Hematopoietic multipotent progenitor cell treated with erythropoietin and hydrocortisone succinate and interleukin-3 and kit ligand, for 8 days (in vitro differentiated cells): ENCODE results near the gene STX1A.
"Not testable (repeated sequence)": the region's sequence is repeated elsewhere in the genome, so short reads cannot be mapped to it uniquely, and the experiment has no call there.

ENCODE experiments used
- DNase-seq: peaks from one replicate; pipeline ENCODE4 v3.0.0-alpha.2; 2015

Gene STX1A

DNA sequence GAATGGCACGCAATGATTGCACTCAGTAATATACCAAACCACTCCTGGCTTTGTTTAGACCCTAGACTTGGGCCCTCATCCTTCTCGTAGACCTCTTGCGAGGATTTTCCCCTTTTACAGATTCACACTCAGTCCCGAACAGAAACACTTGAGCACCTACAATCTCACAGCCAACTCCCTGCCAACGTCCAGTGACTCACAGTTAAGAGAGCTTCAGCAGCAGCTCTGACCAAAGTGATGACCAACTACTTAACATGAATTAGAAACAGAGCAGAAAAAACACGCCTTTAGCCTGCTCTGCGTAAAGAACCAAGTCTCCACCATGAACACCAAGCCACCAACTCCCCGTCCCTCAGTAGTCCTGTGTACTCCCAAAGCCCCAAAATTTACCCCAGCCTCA, 38.4 kb downstream of the STX1A start:
- DNase-seq: no peak

DNA sequence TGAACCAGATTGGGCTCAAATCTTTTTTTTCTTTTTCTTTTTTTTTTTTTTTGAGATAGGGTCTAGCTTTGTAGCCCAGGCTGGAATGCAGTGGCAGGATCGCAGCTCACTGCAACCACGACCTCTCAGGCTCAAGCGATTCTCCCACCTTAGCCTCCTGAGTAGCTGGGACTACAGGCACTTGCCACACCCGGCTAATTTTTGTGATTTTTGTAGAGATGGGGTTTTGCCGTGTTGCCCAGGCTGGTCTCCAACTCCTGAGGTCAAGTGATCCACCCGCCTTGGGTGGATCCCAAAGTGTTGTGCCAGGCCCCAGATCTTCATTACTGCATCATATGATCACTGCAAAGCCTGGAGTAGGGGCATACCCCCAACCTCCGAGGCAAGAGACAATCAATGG, 39.0 kb downstream of the STX1A start:
- no peak for DNase-seq

DNA sequence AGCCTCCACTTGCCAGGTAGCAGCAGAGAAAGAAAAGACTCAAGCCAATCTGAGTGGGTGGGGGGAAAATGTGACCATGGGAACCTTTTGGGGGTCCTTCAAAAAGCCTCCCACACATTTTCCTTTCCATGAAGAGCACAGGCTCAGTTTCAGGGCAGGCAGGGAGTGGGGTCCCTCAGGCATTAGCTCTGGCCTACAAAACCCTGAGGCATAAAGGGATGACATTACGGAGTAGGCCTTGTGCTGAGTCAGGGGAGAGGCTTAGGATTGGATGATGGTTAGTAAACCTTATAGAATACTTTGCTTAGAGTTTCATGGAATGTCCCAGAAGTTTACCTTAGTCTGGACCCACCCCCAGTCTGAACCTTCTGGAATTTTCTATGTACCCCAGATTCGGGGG, 39.8 kb downstream of the STX1A start:
- no peak for DNase-seq

DNA sequence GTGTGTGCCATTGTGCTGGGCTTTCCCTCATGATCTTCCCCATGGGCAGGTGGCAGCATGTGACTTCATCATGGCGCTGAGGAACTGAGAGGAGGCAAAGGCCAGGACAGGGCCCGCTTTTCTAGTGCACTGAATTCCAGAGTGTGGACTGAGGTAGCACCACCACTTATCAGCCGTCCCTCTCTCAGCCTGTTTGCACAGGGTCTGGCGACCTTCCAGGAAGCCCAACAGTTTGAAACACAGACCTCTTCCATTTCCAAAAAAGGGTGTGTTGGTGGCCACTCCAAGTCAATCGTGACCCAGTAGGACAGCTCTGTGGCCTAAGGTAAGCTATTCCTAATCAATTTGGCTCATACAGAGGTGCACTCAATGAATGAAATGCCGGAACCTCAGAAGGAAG, 40.6 kb downstream of the STX1A start:
- peak; percentile 46 for DNase-seq

DNA sequence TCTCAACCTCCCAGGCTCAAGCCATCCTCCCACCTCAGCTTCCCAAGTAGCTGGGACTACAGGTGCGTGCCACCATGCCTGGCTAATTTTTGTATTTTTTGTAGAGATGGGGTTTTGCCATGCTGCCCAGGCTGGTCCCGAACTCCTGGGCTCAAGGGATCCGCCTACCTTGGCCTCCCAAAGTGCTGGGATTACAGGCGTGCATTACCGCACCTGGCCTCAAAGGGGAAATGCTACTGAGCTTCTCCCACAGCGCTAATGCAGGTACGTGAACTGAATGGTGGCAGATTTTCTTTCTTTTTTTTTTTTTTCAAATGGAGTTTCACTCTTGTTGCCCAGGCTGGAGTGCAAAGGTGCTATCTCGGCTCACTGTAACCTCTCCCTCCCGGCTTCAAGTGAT, 43.4 kb downstream of the STX1A start:
- DNase-seq: not testable (repeated sequence)

DNA sequence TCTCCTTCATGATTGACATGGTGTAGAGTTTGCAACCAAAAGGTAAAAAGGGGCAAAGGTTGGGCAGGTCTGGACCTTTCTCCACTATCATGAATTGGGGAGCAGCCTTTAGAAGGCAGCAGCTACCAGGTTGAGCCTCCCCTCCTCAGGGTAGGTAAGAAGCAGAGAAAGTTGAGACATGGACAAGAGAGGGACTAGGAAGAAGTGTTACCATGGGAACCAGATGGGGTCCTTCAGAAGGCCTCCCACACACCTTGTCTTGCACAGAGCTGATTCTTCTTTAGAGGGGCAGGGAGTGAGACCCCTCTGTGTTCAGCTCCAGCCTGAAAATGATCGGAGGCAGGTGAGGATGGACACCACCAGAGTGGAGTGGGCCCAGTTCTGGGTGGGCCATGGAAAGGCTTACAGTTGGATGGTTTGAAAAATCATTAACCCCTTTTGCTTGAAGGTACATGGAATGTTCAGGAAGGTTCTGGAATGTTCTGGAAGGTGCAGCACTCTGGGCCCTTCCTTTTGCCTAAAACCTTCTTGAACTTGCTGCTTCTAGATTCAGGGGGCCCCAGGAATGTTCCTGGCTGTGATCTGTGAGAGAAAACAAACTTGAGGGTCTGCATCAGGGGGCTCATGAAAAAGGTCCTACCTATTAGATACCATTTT, 44.9 kb downstream of the STX1A start:
- no peak for DNase-seq

DNA sequence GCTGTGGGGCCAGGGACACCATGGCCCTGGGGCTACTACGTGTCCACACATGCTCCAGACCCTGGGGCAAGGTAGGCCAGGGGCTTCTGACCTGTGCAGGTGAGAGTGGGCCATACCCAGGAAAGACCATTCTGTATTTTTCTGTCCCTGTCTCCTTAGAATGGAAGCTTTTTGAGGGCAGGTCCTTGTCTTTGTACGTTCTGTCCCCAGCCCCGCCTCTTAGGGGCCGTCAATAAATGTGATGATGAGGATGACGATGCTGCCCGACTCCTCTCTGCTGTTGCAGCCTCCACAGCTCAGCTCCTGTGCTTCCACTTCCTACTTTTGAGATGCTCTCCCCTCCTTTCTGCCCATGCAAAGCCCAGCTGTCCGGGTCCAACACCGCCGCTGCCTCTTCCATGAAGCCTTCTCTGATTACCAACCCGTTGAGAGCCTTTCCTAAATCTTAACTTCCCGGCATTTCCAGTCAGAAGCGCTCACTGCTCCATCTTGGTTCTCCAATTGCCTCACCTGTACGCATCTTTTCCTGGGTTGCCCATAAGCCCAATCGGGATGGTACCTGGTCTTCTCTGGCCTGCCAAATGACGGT, 47.5 kb downstream of the STX1A start:
- no peak for DNase-seq

DNA sequence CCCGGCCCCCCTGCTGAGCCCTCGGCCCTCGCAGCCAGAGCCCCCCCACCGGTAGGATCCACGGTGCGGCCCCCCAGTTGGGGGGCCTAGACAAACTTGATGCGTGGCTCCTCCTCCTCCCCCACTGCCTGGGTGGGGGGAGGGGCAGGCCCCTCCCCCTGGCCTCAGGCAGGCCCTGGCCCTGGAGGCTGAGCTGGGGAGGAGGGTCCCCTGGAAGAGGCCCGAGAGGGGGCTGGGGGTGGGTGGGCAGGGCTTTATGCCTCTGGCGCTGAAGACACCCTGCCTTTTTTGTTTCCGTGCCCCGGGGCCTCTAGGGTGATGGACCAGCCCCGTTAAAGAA, 48.2 kb downstream of the STX1A start:
- DNase-seq: no peak

DNA sequence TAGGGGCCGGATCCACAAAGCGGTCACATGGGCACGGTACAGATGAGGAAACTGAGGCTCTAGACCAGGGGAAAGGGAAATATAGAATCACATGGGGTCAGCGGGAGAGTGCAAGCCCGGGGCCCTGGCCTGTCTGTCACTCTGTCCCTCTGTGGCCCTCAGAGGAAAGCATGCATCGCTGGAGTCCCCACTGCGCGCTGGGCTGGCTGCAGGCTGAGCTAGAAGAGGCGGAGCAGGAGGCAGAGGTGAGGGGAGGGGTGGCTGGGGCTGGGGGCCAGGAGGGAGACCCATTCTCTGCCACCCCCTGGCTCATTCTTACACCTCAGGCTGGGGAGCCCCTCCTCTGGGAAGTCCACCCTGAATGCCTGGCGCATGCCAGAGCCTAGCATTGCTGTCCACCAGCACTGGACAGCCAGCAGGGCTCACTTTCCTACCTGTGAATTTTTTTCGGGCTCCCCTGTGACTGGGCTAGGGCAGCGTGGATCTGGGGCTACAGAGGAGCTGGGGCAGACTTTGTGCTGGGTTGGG, 49.5 kb downstream of the STX1A start:
- DNase-seq: no peak

DNA sequence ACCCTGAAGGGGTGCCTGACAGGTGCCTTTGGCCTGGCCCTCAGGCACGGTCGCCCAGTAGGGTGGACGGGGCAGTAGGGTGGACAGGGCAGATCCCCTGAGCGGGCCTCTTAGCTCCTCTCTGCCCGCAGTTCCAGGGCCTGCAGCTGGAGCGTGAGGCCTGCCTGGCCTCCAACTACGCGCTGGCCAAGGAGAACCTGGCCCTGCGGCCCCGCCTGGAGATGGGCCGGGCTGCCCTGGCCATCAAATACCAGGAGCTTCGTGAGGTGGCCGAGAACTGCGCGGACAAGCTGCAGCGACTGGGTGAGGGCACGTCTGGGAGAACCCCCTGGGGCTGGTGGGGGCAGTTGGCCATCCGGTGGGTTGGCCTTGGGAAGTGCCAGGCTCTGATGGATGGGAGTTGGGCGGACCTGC, 50.2 kb downstream of the STX1A start:
- no peak for DNase-seq

DNA sequence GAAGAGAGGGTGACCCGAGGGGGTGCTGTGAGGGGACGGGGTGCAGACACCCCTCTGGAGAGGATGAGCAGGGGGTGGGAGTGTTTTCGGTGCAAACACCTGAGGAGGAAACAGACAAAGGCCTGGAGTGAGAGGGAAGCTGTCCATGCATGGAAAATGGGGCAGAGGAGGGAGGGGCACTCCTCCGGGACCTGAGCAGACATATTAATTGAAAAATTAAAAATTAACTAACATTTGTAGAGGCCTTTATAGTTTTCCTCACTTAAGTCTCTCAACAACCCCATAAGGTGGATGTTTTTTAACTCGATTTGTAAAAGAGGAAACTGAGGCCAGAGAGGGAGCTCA, 50.6 kb downstream of the STX1A start:
- no peak for DNase-seq

DNA sequence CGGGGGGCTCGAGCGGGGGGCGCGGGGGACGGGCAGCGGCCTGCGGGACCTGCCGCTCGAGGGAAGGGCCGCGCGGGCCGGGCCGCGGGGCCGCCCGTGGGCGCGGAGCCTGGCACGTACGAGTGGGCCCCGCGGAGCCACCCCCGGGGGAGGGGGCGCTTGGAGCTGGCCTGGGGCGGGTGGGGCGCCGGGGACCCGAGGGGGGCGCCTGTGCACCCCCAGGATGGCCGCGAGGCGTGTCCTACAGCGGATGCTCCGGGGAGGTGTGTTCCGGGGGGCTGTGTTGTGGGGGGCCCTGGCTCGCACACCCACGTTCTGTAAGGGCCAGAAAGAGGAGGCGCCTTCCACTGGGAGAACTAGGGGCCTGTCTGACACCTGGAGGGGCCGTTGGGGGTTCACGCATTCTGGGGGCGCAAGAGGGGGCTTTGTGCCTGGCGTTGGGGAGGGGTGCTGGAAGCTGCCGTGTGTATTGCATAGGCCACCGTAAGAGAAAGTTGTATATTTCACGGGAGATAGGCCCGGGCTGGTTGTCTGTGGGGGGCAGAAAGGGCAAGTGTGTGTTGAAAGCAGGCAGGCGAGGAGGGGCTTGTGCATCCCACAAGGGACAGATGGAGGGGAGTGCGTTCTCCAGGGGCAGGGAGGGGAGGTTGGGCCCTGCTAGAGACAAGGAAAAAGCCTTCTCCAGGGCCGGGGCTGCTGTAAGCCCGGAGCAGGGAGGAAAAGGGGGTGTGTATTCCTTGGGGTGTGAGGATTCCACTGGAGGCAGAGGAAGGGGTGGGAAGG, 51.2 kb downstream of the STX1A start:
- no peak for DNase-seq

DNA sequence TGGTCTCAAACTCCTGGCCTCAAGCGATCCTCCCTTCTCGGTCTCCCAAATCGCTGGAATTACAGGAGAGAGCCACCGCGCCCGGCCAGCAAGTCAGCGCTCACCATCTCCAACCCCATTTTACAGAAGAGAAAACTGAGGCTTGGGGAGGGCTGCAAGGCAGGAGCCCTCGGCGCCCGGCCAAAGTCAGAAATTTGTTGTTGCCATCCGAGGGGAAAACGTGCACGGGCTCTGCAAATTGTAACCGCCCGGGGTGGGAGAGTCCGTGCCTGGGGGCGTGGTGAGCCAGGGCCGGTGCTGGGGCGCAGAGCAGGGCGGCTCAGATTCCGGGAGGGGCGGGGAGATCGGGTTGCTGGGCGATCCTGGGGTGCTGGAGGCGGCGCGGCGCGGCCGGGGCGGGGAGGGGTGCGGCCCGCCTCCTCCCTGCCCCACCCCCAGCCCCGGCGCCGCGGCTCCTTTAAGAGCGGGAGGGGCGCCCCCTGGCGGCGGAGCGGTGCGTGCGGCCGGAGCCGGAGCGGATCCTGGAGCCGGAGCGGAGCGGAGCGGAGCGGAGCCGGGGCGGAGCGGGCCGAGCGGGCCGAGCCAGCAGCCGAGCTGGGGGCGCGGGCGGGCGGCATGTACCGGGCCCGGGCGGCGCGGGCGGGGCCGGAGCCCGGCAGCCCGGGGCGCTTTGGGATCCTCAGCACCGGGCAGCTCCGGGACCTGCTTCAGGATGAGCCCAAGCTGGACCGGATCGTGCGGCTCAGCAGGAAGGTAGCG, 51.9 kb downstream of the STX1A start, which contains the start of gene VPS37D:
Gene VPS37D (plus strand): TSS at position 488 of the 759 bp plus-strand sequence. CDS start 128 bp downstream, at position 616.
- DNase-seq: peak; percentile 87

DNA sequence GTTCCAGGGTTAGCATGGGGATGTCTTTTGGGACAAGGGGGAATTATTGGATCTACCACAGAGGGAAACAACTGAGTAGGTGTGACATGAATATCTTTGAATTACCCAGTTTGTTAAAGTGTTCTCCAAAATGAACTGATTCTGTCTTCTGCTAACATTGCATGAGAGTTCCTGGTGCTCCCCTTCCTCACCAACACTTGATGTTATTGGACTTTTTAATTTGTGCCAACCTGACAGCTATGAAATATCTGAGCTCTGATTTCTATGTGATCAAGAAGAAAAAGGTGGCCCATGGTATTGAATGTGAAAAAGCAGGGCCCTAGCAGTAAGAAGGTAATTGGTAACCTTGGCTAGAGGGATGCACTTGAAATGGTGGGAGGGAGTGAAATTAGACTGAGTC, 56.4 kb downstream of the STX1A start:
- DNase-seq: no peak

DNA sequence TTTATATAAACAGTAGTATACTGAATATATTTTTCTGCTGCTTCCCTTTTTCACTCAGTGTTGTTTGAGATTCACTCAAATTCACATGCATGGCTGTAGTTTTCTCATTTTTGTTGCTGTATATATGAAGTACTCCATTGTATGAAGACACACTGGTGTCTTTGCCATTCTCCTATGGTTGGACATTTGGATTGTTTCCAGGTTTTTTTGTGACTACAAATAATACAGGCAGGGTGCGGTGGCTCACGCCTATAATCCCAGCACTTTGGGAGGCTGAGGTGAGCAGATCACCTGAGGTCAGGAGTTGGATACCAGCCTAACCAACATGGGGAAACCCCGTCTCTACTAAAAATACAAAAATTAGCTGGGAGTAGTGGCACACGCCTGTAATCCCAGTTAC, 58.9 kb downstream of the STX1A start:
- not testable (repeated sequence) for DNase-seq

DNA sequence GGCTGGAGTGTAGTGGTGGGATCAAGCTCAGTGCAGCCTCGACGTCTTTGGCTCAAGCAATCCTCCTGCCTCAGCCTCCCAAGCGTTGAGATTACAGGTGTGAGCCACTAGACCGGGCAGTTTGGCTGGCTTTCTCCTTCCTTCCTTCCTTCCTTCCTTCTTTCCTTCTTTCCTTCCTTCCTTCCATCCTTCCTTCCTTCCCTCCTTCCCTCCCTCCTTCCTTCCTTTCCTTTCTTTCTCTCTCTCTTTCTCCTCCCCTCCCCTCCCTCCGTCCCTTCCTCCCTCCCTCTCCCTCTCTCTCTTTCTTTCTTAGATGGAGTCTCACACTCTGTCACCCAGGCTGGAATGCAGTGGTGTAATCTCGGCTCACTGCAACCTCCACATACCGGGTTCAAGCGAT, 59.5 kb downstream of the STX1A start:
- no peak for DNase-seq

DNA sequence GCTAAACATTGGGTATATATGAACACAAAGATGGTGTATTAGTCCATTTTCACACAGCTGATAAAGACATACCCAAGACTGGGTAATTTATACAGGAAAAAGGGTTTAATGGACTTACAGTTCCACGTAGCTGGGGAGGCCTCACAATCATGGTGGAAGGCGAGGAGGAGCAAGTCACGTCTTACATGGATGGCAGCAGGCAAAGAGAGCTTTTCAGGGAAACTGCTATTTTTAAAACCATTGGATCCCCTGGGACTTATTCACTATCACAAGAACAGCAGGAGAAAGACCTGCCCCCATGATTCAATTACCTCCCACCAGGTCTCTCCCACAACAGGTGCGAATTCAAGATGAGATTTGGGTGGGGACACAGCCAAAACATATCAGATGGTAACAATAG, 64.2 kb downstream of the STX1A start:
- DNase-seq: not testable (repeated sequence)

DNA sequence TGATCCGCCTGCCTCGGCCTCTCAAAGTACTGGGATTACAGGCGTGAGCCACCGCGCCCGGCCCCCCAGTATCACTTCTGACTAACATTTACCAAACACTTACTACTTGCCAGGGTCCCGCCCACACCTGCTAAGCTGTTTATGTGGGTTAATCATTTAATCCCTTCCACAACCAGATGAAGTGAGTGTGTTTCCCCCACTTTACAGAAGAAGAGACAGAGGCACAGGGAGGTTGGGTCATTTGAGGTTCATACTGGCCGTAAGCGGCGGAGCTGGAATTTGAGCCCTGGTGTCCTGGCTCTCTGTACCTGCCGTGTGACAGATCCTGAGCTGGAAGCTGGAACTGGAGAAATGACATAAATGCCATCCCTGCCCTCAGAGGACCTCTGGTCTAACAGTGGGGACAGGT, 66.9 kb downstream of the STX1A start:
- no peak for DNase-seq

DNA sequence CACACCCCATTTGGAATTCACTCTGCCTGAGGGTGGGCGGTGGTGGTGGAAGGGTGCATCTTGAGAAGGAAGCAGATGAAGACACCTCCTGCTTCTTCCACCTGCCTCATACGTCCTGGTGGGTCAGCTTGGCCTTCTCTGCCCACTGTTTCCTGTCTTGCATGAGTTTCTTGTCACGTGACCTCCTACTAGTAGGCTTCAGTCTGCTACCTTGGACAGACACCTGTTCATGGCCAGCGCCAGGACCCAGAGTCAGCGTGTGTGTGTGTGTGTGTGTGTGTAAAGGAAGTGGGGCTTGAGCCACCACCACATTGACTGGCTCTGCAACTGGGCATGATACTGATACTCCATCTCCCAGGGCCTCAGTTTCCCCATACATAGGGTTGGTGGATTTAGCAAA, 68.9 kb downstream of the STX1A start:
- no peak for DNase-seq

DNA sequence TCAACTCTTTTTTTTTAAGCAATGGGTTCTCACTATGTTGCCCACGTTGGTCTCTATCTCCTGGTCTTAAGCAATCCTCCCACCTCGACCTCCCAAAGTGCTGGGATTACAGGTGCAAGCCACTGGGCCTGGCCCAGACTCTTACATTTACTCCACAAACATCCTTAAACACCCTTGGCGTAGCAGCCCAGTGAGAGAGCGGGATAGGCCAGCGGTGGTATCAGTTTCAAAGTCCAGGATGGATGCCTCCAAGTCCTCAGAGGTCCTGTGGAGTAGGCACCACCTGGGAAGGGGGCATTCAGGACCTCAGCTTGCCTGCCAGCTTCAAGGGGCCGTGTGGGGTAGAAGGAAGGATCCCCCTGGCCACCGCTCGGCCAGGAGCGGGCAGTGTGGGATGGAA, 69.9 kb downstream of the STX1A start:
- no peak for DNase-seq
